HG03097 (cell line): ENCODE results near the gene ISM1.

Source experiments
- ATAC-seq: cut with Tn5 transposase; IDR thresholded peaks from one replicate; pipeline ENCODE4 v1.9.1; 2021; ENCODE audit not compliant: unreplicated experiment, low FRiP score

Gene ISM1

GRCh38 chr20:13278812-13279570 lies 57.9 kb downstream of the ISM1 start:
- no peak for ATAC-seq

GRCh38 chr20:13280609-13281324 lies 59.7 kb downstream of the ISM1 start:
- no peak for ATAC-seq

DNA sequence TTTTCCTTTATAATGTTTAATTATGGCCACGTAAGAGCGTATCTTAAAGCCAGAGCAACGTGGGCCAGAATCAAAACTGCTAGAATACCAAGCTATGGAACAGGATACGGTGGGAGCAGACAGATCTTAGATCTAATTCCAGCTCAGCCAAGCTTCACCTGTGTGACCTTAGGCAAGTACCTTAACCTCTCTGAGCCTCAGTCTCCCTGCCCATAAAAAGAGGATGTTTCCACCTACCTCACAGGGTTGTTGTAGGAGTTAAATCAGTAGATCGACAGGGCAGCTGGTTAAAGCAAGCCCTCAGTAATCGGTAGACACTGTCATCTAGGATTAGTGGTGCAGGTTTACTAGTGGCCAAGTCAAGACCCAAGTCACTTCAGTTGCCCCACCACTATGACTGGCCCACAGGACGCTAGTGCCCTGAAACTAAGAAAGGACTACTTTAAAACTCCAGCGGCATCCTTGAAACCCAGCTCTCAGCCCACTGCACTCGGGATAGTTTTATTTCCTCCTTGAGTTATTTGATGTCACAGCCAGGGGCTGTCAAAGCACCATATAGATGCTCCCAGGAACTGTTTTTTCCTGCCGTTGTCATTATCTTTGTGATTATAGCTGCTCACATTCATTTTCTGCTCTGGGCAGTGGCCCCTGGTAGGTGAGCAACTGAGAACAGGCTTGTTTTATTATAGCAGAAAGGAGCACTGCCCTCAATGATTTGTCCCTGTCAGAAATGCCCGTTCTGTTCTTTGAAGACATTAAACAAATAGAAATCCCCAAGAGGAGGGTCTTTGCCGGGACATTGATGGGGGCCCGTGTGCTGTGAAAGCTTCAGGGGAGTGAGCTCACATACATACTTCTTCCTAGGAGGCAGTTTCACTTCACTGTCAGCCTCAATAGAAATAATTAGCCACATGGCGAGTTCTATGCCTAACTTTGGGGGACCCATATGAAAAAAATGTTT lies 63.1 kb downstream of the ISM1 start:
- ATAC-seq, result no peak

DNA sequence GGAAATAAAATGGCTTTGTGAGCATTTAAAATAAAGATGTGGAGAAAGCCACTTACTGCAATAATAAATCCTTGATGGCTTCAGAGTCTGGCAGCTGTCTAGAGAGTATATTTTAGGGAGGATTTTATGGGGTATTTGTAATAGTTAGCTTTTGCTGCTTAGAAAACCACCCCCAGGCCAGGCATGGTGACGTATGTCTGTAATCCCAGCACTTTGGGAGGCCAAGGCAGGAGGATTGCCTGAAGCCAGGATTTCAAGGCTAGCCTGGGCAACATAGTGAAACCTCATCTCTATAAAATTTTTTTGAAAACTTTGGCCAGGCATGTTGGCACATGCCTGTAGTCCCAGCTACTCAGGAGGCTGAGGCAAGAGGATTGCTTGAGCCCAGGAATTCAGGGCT lies 63.8 kb downstream of the ISM1 start:
- ATAC-seq, result no peak

GRCh38 chr20:13285408-13285807 lies 64.3 kb downstream of the ISM1 start:
- ATAC-seq, result no peak

GRCh38 chr20:13286052-13286451 lies 65.0 kb downstream of the ISM1 start:
- no peak for ATAC-seq

- no peak for ATAC-seq
Measured at GRCh38 chr20:13286607-13287006, 65.5 kb downstream of the ISM1 start.

DNA sequence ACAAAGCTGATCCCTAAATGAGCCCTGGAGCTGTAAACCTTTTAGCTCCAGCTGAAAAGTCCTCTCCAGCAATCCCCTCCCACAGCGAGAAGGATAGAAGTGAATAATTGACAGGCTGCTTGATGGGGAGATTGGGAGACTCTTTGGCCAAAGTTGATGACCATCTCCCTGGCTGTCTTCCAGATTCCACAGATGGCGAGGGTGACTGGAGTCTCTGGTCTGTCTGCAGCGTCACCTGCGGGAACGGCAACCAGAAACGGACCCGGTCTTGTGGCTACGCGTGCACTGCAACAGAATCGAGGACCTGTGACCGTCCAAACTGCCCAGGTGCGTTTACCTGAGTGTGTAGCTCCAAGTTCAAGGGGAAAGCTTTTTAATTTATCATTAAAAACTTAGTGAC lies 67.3 kb downstream of the ISM1 start:
- ATAC-seq, result no peak

DNA sequence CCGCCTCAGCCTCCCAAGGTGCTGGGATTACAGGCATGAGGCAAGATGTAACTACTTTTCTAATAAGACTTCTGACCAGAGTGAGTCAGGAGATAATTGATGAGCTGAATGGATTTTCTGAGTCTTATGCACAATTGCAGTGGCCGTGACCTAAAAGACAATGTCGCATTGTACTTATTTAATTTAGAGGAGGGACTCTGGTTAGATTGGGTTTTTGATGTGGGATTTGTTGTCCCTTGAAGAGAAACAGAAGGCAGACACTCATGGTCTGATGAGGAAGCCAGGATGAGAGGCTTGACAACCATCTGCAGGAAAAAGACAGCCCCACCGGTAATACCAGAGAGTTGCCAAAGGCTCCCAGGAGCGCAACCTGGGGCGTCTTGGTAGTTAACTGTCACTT lies 68.0 kb downstream of the ISM1 start:
- no peak for ATAC-seq

GRCh38 chr20:13290724-13291123 lies 69.7 kb downstream of the ISM1 start:
- no peak for ATAC-seq

DNA sequence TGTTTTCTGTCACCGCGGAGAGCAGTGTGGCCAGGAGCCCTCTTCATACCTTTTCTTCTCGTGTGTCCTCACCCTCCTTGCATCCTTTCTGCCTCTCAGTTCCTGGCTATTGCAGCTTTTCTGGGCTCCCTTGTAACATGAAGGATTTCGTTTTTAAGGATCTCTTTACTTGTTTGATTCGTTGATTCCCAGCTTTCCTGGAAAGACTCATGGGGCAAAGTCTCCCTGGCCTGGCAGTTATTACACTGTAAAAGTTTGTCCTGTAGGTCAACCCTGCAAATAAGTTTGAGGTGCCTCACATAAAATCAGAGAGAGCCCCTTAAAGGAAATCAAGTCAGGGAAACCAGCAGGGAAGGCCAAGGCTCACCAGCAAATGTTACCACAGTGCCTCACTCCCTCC lies 70.1 kb downstream of the ISM1 start:
- no peak for ATAC-seq

GRCh38 chr20:13292201-13292885 lies 71.3 kb downstream of the ISM1 start:
- no peak for ATAC-seq

GRCh38 chr20:13294522-13294921 lies 73.4 kb downstream of the ISM1 start:
- no peak for ATAC-seq

DNA sequence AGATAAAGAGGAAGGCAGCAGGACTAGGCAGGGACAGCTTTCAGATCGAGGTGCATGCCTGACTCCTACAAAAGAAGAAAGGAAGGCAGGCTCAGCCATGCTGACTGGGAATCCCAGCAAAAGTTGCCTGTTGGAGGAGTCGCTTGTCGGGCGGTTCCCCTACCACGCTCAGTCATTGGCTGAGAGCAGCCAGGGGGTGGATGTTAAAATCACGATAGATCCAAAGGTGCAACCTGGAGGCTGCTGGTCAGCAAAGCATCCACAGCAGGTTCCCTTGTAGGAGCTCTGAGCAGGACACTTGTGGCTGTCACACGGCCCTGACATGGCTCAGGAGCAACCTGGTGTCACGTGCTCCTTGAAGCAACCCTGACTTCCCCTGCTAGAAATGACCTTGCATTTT lies 74.6 kb downstream of the ISM1 start:
- no peak for ATAC-seq

- ATAC-seq, result no peak
Measured at GRCh38 chr20:13296070-13296469, 75.0 kb downstream of the ISM1 start.

DNA sequence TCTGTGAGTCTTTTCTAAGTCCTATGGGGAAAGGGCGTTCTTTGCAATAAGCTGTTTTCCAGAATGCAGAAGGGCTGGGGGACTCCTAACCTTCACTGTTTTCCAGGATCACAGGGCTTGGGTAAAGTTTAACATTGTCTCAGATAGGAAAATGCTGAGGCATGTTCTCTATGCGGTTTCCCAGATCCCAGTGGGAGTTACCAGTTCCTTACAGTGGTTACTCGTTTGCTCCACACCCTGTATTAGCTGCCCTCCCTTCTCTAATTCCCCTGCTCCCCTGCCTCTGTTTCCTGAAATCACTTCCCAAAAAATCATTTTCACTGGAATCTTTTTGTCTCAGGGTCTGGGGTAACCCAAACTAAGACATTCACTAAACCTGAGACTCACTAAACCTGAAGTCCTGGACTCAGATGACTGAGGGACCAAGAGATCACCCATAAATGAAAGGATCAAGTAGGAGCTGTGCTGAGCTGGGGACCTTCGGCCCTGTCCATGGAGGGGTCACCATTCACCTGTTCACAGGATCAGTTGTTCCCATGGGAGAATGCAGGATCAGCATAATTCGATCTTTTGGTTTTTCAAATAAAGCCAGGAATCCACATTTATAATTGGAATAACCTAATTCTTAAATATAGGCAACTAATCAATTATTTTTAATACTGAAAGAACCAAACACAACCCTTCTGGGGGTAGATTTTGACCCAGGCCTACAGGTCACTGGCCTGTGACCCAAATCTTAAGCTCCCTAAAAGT lies 76.2 kb downstream of the ISM1 start:
- ATAC-seq, result no peak

DNA sequence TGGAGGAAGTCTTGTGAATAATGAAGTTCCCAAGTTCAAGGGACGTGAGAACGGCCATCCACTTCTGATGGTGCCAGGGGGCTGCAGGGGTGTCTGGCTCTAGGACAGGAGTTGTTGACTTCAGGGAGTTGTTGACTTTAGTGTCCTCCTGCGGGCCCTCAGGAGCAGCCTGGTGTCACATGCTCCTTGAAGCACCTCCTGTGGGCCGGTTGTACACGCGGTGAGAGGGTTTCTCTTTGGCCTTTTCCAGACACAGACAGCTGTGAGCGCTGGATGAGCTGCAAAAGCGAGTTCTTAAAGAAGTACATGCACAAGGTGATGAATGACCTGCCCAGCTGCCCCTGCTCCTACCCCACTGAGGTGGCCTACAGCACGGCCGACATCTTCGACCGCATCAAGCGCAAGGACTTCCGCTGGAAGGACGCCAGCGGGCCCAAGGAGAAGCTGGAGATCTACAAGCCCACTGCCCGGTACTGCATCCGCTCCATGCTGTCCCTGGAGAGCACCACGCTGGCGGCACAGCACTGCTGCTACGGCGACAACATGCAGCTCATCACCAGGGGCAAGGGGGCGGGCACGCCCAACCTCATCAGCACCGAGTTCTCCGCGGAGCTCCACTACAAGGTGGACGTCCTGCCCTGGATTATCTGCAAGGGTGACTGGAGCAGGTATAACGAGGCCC lies 77.8 kb downstream of the ISM1 start:
- ATAC-seq, result no peak

DNA sequence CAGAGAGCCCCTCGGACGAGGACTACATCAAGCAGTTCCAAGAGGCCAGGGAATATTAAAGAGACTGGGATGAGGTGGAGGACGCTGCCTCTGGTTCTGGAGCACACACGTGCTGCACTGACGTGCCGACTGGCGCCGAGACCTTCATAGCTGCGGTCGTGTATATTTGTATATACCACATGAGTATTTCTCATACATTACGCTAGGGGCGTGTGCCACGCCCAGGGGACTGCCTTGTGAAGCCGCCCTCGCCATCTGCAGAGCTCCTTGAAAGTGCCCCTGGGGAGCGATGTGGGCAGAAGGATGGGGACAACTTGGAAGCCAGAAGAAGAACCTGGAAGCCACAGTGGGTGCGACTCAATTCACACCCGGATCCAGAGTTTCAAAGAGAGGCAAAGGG lies 78.3 kb downstream of the ISM1 start:
- no peak for ATAC-seq

GRCh38 chr20:13301596-13301995 lies 80.5 kb downstream of the ISM1 start:
- no peak for ATAC-seq
